ENCODE data around the gene MORF4L1.

DNA sequence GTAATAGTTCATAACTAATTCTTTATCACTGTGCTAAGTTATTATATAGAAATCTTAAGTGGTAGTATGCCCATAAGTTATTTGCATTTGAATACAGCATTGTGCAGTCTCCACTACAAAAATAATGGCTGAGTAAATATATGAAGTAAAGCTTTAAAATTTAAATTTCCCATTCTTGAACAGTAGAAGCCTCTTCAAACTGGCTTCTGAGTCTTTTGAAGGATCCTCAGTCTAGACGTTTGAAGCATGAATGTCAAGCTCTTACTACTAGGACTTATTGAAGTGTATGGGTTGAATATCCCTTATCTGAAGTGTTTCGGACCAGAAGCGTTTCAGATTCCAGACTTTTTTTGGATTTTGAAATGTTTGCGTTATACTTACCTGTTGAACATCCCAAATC lies 16.3 kb downstream of the MORF4L1 start:
- TF ChIP-seq, protein P1, sequence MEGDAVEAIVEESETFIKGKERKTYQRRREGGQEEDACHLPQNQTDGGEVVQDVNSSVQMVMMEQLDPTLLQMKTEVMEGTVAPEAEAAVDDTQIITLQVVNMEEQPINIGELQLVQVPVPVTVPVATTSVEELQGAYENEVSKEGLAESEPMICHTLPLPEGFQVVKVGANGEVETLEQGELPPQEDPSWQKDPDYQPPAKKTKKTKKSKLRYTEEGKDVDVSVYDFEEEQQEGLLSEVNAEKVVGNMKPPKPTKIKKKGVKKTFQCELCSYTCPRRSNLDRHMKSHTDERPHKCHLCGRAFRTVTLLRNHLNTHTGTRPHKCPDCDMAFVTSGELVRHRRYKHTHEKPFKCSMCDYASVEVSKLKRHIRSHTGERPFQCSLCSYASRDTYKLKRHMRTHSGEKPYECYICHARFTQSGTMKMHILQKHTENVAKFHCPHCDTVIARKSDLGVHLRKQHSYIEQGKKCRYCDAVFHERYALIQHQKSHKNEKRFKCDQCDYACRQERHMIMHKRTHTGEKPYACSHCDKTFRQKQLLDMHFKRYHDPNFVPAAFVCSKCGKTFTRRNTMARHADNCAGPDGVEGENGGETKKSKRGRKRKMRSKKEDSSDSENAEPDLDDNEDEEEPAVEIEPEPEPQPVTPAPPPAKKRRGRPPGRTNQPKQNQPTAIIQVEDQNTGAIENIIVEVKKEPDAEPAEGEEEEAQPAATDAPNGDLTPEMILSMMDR (IDR thresholded peaks at IDR 0.05), result no peak
- TF ChIP-seq POLR2A (IDR thresholded peaks at IDR 0.05), result no peak
